HUES48 (cell line): Measurements from ENCODE around the gene EXOSC2.
A peak's percentile ranks its signal among the peaks of the same experiment; 100 is the strongest.

ENCODE experiments used
- H3K27ac ChIP-seq: one replicate; pipeline ENCODE4 v1.7.0; 2013; ENCODE audit warnings: low read depth, low read length, inconsistent platforms
- H3K27me3 ChIP-seq: 2 replicates; pipeline ENCODE4 v1.6.1; 2013; ENCODE audit warnings: mild to moderate bottlenecking, low read length; ENCODE audit not compliant: control insufficient read depth, insufficient read depth
- H3K36me3 ChIP-seq: 2 replicates; pipeline ENCODE4 v1.6.1; 2013; ENCODE audit warnings: low read length; ENCODE audit not compliant: control insufficient read depth, insufficient read depth
- H3K4me1 ChIP-seq: 2 replicates; pipeline ENCODE4 v1.6.1; 2013; ENCODE audit warnings: mild to moderate bottlenecking, low read length; ENCODE audit not compliant: control insufficient read depth, insufficient read depth
- H3K4me3 ChIP-seq: 2 replicates; pipeline ENCODE4 v1.5.1; 2013; ENCODE audit warnings: mild to moderate bottlenecking, low read depth, low read length
- H3K9ac ChIP-seq: 2 replicates; pipeline ENCODE4 v1.6.1; 2013; ENCODE audit warnings: mild to moderate bottlenecking, low read depth, low read length, moderate library complexity
- H3K9me3 ChIP-seq: 2 replicates; pipeline ENCODE4 v1.6.1; 2013; ENCODE audit warnings: low read length; ENCODE audit not compliant: control insufficient read depth, insufficient read depth

Gene EXOSC2

DNA sequence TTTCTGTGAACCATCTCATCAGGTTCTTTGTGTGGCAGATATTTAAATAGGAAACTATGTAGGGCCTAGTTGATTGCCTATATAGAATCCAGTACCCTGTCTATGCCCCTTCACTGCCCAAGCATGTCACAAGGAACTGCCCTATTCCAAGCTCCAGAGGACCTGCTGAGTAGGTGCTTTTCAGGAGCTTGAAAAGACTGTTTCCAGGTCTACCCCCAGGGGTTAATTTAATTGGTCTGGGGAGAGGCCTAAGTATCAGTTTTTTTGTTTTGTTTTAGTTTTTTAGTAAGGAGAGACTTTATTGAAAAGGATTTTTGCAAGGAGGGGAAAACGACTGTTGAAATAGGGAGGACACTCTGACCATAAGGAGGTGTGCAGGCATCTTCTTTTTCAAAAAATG lies 43.3 kb downstream of the EXOSC2 start:
- no peak overlapping the region for H3K9ac ChIP-seq
- H3K4me1 ChIP-seq = peaks cover 14% of the 10 kb centered on the region
- H3K9me3 ChIP-seq = no peaks in the 10 kb centered on the region
- 0 out of 2 replicates have a peak, but pooled peaks cover 2% of the 10 kb centered on the region for H3K36me3 ChIP-seq
- H3K27ac ChIP-seq = no peak overlapping the region
- H3K27me3 ChIP-seq = no peaks in the 10 kb centered on the region
- no peak overlapping the region for H3K4me3 ChIP-seq

DNA sequence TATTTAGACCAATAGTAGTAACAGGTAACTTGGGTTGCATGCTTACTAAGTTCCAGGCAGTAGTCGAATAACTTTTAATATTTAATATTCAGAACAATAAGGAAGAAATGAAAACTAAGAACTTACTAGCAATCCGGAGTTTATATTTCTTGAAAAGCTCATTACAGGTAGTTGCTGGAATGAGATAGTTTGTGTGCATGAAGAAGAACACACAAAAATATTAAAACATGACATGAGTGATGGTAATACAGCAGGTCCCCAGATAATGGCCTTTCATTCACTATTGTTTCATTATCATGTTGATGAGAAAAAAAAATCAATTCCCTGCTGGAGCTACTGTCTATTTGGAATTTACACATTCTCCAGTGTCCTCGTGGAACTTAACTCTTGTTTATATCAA lies 44.7 kb downstream of the EXOSC2 start:
- no peaks in the 10 kb centered on the region for H3K27me3 ChIP-seq
- 0 out of 2 replicates have a peak, but pooled peaks cover 2% of the 10 kb centered on the region for H3K36me3 ChIP-seq
- no peak overlapping the region for H3K27ac ChIP-seq
- no peaks in the 10 kb centered on the region for H3K9me3 ChIP-seq
- H3K4me3 ChIP-seq = no peak overlapping the region
- H3K9ac ChIP-seq = no peak overlapping the region
- H3K4me1 ChIP-seq = 0 out of 2 replicates have a peak, but pooled peaks cover 4% of the 10 kb centered on the region

DNA sequence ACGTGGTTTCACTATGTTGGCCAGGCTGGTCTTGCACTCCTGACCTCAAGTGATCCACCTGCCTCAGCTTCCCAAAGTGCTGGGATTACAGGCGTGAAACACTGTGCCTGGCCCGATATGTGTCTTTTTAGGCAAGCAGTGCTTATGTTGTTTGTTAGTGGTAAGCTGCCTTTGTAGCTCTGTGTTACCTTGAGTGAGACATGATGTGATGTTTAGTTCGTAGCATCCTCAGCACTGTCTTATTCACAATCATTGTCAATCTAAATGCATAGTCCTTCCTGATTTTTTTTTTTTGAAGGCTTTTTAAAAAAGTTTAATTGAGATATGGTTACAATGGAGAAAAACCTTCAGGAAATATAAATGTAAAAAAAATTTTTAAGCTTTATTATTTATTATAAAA lies 45.5 kb downstream of the EXOSC2 start:
- no peaks in the 10 kb centered on the region for H3K27me3 ChIP-seq
- H3K4me3 ChIP-seq = no peak overlapping the region
- no peak overlapping the region for H3K27ac ChIP-seq
- 0 out of 2 replicates have a peak, but pooled peaks cover 4% of the 10 kb centered on the region for H3K4me1 ChIP-seq
- H3K36me3 ChIP-seq = 0 out of 2 replicates have a peak, but pooled peaks cover 2% of the 10 kb centered on the region
- no peaks in the 10 kb centered on the region for H3K9me3 ChIP-seq
- no peak overlapping the region for H3K9ac ChIP-seq

DNA sequence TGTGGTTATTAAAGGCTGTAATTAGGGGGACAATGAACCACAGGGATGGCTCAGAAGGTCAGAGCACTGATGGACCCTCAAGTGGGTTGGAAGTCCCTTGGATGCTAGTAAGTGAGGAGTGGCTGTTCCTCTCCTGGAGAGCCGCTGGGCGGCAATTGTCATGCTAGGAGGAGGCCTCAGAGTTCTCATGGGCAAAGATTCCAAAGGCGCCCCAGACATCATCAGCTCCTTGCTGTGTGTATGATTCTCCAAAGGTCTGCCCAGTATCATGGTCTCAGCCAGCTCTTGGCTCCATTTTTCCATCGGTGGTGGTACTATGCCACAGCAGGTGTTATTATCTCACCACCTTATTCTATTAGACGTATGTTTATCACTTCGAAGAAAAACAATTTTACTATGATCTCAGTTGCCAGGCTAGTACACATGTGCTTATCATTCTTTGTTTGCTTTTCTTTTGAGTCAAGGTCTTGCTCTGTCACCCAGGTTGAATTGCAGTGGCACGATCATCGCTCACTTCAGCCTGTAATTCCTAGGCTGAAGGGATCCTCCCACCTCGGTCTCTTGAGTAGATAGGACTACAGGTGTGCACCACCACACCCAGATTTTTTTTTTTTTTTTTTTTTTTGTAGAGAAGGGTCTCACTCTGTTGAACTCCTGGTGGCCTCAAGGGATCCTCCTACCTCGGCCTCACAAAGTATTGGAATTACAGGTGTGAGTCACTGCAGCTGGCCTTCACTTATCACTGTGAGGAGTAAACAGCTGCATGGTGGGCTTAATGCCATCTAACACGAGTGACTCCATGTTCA lies 46.8 kb downstream of the EXOSC2 start:
- Histone ChIP-seq H3K9ac (no peak overlapping the region), H3K27me3 (no peaks in the 10 kb centered on the region), H3K4me3 (no peak overlapping the region), H3K4me1 (peaks cover 6% of the 10 kb centered on the region; the same call in 1 of the 2 replicates), H3K36me3 (0 out of 2 replicates have a peak, but pooled peaks cover 2% of the 10 kb centered on the region), H3K27ac (no peak overlapping the region), H3K9me3 (no peaks in the 10 kb centered on the region)

DNA sequence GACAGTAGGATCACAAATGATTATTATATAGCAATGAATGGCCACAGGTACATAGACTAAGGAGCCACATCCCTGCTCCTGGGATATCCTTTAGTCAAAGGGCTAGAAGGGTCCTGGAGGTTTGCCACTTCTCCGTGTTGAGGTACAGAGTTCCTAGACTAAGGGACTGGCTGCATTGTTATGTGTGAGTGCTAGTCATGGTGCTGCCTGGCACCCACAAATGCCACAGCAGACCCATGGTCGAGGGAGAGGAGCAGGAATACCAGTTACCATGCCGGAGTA lies 47.4 kb downstream of the EXOSC2 start:
- no peak overlapping the region for H3K27ac ChIP-seq
- no peaks in the 10 kb centered on the region for H3K9me3 ChIP-seq
- 0 out of 2 replicates have a peak, but pooled peaks cover 2% of the 10 kb centered on the region for H3K36me3 ChIP-seq

DNA sequence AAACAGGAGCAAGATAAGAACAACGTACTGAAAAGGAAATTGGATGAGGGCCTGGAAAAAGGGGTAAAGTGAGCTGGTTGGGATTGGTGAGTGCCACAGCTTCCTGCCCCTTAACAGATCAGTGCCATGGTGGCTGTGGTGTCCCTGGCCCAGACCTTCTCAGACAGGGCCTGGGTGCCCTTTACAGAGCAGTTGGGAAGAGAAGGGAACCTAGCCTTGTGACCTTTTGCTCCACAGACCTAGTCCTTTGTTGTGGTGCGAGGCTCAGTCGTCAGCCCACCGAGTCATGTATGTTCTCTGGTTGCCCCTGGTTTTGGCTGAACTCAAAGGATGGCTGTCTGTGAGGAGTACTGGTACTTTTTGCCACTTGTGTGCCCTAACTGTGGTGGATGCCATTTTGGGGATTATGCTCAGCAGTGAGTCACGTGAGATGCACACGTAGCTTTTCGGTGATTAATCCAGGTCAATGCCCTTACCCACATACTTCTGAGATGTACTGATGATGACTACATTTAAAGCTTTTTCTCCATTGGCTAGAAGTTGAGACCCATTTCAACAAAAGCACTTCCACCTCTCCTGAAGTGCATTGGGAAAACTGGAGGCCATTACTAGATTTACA lies 48.4 kb downstream of the EXOSC2 start:
- no peak overlapping the region for H3K9ac ChIP-seq
- H3K4me1 ChIP-seq = peaks cover 11% of the 10 kb centered on the region; the same call in 1 of the 2 replicates
- H3K27ac ChIP-seq = no peak overlapping the region
- H3K36me3 ChIP-seq = 0 out of 2 replicates have a peak, but pooled peaks cover 2% of the 10 kb centered on the region
- no peaks in the 10 kb centered on the region for H3K9me3 ChIP-seq
- no peaks in the 10 kb centered on the region for H3K27me3 ChIP-seq
- H3K4me3 ChIP-seq = no peak overlapping the region

More for the DNA sequence above, 47.4 kb downstream of the EXOSC2 start:
- no peak overlapping the region for H3K4me3 ChIP-seq
- no peak overlapping the region for H3K9ac ChIP-seq
- no peaks in the 10 kb centered on the region for H3K27me3 ChIP-seq
- peaks cover 11% of the 10 kb centered on the region; the same call in 1 of the 2 replicates for H3K4me1 ChIP-seq

DNA sequence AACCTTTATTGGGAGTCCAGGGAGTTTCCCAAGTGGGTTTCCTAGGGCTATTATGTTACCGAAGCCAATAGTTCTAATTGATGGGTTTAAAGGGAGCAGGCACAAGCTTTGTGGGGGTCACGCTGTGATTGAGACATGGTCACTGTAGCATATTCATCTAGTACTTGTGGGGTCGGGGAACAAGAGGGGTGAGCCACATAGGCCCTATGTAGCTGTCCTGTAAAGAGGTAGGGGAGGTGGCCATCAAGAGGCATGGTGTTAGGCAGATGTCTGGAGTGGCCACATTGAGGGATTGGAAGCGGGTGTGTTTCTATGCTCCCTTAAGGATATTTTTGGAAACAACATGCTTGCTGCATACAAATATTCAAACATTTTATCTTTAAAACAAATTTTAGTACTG lies 50.1 kb downstream of the EXOSC2 start:
- H3K9me3 ChIP-seq = no peaks in the 10 kb centered on the region
- H3K36me3 ChIP-seq = 0 out of 2 replicates have a peak, but pooled peaks cover 2% of the 10 kb centered on the region
- no peaks in the 10 kb centered on the region for H3K27me3 ChIP-seq

DNA sequence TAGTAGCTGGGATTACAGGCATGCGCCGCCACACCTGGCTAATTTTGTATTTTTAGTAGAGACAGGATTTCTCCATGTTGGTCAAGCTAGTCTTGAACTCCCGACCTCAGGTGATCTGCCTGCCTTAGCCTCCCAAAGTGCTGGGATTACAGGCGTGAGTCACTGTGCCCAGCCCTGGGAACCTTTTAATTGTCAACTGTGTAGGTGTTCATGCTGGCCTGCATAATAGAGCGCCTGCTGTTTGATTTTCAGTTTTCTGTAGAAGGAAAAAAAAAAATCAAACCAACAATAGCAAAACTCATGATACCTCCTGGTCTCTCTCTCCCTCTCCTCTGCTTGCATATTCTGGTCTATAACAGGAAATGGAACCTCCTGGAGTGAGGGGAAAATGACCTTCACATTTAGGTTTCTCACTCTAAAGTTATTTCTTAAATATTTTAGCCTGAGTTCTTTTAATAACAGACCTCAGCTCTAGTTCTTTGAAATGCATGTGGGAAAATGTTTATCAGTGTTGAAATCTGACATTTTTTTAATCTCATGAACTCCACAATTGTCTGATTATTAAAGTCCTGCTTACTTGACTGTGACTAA lies 51.7 kb downstream of the EXOSC2 start:
- peaks cover 7% of the 10 kb centered on the region; the same call in 1 of the 2 replicates for H3K4me1 ChIP-seq
- peak overlapping the region; percentile 87 for H3K27ac ChIP-seq
- 0 out of 2 replicates have a peak, but pooled peaks cover 2% of the 10 kb centered on the region for H3K36me3 ChIP-seq
- H3K4me3 ChIP-seq = no peak overlapping the region
- H3K9me3 ChIP-seq = no peaks in the 10 kb centered on the region
- H3K27me3 ChIP-seq = no peaks in the 10 kb centered on the region
- H3K9ac ChIP-seq = no peak overlapping the region

More for the DNA sequence above, 50.1 kb downstream of the EXOSC2 start:
- Histone ChIP-seq H3K27ac (no peak overlapping the region), H3K4me1 (peaks cover 11% of the 10 kb centered on the region; the same call in 1 of the 2 replicates), H3K9ac (no peak overlapping the region), H3K4me3 (no peak overlapping the region)

DNA sequence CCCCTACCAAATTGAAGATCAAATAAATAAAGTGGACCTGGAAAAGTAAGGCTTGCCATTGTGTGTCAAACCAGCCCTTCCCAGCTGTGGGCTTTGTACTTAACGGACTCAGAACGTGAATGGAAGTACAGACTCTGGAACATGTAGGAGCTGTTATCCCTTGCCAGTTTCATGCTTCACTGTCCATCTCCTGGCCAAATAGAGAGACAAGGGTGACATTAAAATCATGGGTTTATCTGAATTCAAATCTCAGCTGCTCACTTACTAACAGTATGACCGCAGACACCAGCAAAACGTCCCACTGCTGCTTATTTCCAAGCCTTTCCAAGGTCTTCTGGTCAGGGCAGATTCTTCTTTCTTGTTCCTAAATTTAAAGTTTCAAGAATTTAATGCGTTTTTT lies 52.2 kb downstream of the EXOSC2 start:
- 0 out of 2 replicates have a peak, but pooled peaks cover 2% of the 10 kb centered on the region for H3K36me3 ChIP-seq
- H3K9me3 ChIP-seq = no peaks in the 10 kb centered on the region
- H3K4me3 ChIP-seq = no peak overlapping the region
- peak overlapping the region; percentile 87 for H3K27ac ChIP-seq
- H3K27me3 ChIP-seq = no peaks in the 10 kb centered on the region
- H3K9ac ChIP-seq = no peak overlapping the region
- H3K4me1 ChIP-seq = peaks cover 7% of the 10 kb centered on the region; the same call in 1 of the 2 replicates

DNA sequence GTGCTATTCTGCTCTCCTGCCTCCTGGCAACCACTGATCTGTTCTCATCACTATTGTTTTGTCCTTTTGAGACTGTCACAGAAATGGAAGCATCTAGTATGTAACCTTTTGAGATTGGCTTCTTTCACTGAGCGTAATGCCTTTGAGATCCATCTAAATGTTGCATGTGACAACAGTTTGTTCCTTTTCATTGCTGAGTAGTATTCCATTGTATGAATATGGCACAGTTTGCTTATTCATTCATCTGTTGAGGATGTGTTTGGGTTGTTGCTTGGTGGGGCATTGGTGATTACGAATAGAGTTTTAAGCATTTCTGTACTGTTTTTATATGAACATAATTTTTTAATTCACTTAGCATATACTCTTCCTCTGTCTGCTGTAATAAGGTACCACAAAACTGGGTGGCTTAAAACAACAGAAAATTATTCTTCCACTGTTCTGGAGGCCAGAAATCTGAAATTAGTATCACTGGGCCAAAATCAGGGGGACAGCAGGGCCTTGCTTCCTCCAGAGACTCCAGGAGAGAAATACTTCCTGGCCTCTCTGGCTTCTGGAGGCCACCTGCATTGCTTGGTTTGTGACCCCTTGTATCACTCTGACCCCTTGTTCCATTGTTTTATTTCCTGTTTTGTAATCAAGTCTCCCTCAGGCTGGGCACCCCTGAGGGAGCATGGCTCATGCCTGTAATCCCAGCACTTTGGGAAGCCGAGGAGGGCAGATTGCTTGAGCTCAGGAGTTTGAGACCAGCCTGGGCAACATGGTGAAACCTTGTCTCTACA lies 53.0 kb downstream of the EXOSC2 start:
- H3K27ac ChIP-seq = no peak overlapping the region
- H3K9me3 ChIP-seq = no peaks in the 10 kb centered on the region
- no peaks in the 10 kb centered on the region for H3K27me3 ChIP-seq
- H3K4me3 ChIP-seq = no peak overlapping the region
- no peak overlapping the region for H3K9ac ChIP-seq
- no peaks in the 10 kb centered on the region for H3K36me3 ChIP-seq
- H3K4me1 ChIP-seq = peaks cover 7% of the 10 kb centered on the region; the same call in 1 of the 2 replicates
